Lower leg skin (tissue), 3 donors: Measurements from ENCODE around the gene ZCCHC2.

ENCODE experiments used
- POLR2A ChIP-seq, 2 donors: fragments of 450-650 bp; IDR thresholded peaks; one replicate each; pipeline ENCODE4 v1.6.1; 2016 to 2017; ENCODE audit warnings: antibody characterized with exemption in 2 of 2, mild to moderate bottlenecking in 1 of 2, moderate library complexity in 1 of 2
- TF ChIP-seq, protein P1 (sequence below), 3 donors: fragments of 450-650 bp; IDR thresholded peaks; one replicate each; pipeline ENCODE4 v1.5.1; 2016; ENCODE audit warnings: antibody characterized with exemption in 3 of 3, mild to moderate bottlenecking in 3 of 3, moderate library complexity in 2 of 3

- TF ChIP-seq, protein P1, sequence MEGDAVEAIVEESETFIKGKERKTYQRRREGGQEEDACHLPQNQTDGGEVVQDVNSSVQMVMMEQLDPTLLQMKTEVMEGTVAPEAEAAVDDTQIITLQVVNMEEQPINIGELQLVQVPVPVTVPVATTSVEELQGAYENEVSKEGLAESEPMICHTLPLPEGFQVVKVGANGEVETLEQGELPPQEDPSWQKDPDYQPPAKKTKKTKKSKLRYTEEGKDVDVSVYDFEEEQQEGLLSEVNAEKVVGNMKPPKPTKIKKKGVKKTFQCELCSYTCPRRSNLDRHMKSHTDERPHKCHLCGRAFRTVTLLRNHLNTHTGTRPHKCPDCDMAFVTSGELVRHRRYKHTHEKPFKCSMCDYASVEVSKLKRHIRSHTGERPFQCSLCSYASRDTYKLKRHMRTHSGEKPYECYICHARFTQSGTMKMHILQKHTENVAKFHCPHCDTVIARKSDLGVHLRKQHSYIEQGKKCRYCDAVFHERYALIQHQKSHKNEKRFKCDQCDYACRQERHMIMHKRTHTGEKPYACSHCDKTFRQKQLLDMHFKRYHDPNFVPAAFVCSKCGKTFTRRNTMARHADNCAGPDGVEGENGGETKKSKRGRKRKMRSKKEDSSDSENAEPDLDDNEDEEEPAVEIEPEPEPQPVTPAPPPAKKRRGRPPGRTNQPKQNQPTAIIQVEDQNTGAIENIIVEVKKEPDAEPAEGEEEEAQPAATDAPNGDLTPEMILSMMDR (IDR thresholded peaks at IDR 0.05), result no peak
- no peak for TF ChIP-seq POLR2A (IDR thresholded peaks at IDR 0.05)
Measured at GRCh38 chr18:62602706-62603105, 79.9 kb downstream of the ZCCHC2 start.
